ENCODE data around the gene HPS4.

The HPS4 gene

DNA sequence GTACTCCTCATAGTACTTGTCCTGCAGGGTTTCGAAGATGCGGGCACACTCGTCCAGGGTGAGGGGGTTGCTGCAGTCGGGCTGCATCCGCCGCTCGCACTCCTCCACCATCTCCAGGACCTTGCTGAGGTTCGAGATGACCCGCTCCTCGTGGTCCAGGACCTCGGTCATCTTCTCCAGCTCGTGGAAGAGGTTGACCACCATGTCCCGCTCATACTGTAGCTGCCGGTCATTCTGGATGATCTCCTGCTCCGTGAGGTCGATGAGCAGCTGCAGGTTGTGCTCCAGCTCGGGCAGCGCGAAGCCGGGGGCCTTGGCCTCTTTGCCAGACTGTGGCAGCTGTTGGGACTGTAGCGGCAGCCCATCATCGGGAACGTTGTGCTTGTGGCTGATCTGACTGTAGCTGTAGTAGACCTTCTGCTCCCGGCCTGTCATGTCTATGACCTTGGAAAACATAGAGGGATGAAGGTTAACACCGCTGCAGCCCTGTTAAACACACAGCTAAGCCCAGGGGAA is 15.7 kb upstream of the HPS4 start:
- no peak for DNase-seq (ENCODE audit: low read depth in 2 of 2)

DNA sequence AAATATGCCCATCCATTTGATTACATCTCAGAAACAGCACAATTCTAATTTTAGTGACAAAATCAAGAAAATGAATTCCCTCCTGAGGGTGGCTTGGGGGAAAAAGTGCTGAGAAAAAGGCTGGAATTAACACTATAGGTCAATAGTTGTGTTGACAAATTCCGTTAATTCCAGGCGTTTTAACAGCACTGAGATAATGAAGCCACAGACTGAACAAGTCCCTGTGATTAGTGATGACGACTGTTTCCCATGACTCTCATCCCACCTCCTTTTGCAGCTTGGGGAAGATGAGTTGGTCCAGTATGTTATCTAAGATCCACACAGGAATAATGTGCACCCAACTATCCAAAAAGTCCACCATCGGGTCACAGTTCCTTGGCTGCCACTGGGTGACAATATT is 12.9 kb upstream of the HPS4 start:
- no peak for DNase-seq (ENCODE audit: low read depth in 2 of 2)

DNA sequence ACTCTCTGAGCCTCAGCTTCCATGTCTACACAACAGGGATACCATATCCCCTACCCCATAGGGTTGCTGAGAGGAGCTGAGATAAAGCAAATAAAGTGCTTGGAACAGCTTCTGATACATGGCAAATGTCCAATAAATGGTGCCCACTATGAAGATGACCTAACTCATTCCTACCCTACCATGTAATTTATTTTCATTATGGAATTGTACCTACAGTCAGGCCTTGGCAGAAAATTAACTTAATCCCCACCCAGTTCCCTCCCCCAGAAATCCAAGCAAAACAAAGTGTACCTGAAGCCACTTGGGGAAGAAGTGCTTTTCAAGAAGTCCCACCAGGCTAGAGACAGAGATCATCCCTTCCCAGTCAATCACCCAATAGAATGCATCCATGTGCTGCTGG is 10.9 kb upstream of the HPS4 start:
- DNase-seq (ENCODE audit: low read depth in 2 of 2) = no peak

DNA sequence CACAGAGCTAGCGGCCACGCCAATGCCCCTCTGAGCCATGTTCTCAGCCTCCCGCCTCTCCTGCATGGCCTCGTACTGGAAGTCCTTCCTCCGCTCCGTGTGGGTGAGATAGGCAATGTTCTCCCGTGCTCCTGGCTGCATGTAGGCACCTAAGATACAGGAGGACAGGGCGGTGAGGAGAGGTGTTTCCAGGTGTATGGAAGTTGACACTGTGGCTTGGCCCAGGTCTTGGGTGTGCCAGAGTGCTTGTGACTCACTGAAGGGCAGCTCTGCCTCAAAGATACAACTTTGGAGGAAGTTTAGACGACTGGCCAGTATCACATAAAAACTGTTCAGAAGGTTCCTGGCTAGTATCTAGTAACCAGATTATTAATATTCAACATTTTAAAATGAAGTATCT is 8.6 kb upstream of the HPS4 start:
- no peak for DNase-seq (ENCODE audit: low read depth in 2 of 2)

DNA sequence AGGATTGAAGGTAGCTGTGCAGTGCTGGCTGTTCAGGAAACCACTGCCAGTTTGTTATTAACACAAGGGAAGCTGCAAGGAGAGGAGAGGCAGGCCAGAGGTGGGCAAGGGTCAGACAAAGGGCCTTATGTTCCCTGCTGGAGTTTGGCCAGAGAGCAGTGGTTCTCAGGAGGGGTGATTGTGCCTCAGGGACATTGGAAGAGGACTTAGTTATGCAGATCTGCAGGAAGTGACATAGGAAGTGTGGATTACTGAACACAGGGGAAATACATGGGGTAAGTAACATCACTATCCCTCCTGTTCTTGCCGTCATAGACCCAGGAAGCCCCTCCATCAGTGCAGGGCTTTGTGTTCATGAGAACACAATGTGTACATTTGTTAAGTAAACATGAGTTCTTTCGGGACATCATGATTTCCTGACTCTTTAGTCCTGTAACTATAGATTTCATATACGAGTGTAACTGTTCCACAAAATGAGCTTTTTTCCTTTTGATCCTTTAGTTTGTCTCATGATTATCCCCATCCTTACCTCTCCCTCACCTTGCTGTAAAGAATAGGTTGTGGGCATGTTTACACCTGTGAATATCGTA is 6.0 kb upstream of the HPS4 start:
- no peak for DNase-seq (ENCODE audit: low read depth in 2 of 2)

DNA sequence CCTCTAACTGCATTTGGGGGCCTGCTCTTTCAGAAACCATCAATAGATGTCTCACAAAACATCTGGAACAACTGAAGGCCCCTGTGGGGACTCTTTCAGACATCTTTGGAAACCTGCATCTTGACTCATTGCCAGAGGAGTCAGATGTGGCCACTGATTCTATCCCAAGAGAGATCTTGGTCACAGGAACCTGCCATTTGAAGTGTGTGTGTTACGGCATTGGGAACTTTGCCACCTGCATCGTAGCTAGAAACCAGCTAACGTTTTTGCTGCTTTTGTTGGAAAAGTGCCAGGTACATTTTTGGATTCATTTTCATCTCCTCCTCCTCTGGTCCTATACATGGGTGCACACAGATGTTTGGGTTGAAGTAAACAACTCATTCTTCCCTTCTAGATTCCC is 4.4 kb upstream of the HPS4 start:
- DNase-seq (ENCODE audit: low read depth in 2 of 2) = no peak

DNA sequence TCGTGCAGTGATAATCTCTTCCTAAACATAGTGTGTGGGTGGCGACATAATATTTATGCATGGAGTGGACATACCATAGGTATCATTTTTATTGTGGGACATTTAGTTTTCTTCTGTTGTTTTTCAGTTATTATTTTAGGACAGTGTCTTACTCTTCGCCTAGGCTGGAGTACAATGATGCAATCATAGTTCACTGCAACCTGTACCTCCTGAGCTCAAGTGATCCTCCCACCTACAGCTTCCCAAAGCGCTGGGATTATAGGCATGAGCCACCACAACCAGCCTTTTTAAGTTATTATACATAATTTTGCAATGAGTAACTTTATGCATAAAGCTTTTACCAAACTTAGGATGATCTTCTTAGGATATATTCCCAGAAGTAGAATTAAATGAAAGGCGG is 2.8 kb upstream of the HPS4 start:
- DNase-seq (ENCODE audit: low read depth in 2 of 2) = no peak

DNA sequence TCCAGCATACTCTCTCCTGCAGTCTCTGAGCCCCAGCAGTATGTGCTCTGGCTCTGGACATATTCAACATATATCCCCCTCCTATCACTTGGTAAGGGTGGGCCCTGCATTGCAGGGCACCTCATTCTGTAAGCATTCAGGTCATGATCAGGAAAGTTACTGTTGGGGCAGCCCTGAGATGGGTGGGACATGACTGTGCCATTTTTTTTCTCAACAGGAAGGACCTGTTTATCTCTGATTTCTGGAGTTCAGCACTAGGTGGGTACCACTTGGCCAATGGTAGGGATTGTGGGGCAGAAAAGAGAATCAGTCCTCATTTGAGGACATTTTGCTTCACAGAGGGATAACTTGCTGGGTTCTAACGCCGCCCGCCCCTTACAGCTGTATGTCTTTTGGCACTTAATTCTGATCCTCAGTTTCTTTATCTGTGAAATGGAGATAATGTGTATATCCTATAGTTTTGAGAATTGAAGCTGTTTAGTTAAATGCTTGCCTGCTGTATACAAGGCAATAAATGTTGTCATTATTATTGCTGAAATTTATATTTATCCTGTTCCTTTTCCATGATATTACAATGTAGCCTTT is 2.3 kb upstream of the HPS4 start:
- no peak for DNase-seq (ENCODE audit: low read depth in 2 of 2)

DNA sequence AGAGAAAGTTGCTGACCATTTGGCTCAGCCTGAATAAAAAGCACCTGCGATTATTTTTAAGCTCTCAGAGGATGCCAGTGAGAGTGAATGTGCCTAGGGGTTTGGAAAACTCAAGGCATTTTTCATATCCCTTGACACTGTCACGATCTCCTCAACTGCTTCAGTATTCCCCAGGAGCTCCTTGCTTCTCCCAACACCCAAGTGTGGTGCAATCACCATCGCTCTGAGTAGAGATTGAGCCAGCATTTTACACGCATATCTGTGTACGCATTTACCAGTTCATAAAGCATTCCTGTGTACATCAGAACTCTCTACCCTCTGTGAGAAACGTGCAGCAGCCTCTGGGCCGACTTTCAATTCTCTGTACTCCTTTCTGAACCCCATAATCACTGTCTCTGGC is 1.4 kb upstream of the HPS4 start:
- no peak for DNase-seq (ENCODE audit: low read depth in 2 of 2)

DNA sequence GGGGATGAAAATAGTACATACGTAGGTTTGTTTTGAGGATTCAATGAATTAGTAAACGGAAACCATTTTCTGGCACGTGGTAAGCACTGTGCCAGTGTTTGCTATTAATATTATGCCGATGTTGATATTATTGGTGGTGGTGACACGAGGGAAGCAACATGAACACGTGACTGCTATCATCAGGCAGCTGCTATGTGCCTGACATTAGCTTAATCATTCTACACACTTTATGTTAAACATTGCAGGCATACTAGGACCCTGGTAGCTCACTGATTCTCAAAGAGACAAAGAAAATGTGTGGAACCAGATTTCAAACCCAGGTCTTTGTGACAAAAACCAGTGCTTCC is 750 bp upstream of the HPS4 start:
- no peak for DNase-seq (ENCODE audit: low read depth in 2 of 2)

DNA sequence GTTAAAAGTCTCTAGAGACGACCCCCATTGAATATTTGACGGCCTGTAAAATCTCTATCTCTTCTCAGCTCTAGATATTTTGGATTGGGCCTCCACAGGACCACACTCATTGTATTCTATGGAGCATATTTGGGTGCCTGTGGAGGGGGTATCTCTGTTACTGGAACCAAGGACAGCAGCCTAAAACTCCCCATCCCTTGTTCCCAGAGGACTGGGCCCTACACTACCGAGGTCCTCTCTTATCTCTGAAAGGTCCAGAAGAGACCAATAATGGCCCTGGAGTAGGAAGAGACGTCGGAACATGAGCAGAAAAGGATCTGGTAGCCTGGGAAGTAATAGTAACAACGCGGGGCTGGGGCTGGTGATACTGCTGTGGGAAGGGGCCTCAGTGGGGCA is 542 bp downstream of the HPS4 start:
- DNase-seq (ENCODE audit: low read depth in 2 of 2) = no peak

DNA sequence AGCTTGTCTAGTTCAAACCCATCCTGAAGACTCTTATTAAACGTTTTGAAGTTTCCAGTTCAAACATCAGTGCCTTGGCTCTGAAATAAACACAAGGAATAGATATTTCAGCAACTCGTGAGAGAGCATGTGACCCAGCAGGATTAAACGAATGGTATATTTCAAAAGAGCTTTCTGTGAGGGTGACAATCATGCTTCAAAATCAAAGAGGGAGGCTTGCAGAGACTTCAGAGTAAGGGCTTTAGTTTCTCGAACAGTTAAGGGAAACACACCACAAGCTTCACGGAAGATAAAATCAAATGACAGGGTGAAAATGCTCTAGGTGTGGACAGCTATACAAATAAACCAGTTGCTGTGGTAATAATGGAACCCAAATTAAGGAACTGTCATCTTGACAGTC is 1.4 kb downstream of the HPS4 start:
- no peak for DNase-seq (ENCODE audit: low read depth in 2 of 2)

DNA sequence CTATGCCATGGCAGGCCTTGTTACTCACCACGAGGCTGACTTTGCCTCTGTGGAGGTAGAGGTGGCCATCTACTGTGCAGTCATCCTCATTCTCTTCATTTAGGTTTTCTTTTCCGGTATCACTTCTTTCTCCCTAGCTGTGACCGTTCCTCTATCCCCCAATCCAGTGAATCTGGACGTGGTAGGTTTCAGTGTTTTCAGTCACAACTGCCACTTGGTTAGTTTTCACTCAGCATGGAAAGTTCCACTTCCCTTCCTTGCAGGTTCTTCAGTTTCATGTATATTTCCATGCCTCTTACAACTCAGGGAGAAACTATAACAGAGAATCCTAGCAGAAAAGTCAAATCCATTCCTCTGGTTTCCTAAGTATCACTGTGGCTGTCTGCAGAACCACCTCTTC is 1.9 kb downstream of the HPS4 start:
- no peak for DNase-seq (ENCODE audit: low read depth in 2 of 2)

DNA sequence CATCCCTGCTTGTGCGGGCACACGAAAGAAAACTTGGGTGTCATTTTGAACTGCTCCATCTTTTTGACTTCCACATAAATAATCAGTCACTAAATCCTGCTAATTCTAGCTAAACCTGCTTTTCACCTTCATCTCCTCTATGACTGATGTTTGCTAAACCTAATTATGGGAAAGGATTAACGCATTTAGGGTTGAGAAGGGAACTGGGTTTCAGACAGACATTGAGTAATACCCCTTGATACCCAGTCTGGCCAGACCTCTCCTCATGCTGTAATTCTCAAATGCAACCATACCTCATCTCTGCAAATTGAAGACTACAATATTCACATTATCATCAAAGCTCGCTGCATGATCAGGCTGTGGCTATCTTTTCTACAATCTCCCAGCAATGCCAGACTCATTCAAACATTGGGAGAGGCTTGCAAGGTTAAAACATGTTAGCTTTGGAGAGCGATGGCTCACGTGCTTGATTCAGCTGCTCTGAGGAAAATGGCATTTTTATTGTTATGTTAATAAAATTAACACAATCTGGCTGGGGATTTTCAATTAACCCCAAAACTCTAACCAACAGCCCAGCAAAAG is 2.4 kb downstream of the HPS4 start:
- DNase-seq (ENCODE audit: low read depth in 2 of 2) = no peak

DNA sequence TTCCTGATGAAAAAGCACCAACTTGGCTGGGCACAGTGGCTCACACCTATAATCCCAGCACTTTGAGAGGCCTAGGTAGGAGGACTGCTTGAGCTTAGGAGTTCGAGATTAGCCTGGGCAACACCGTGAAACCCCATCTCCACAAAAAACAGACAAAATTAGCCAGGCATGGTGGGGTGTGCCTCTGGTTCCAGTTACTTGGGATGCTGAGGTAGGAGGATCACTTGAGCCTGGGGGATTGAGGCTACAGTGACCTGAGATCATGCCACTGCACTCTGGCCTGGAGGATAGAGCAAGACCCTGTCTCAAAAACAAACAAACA is 3.0 kb downstream of the HPS4 start:
- DNase-seq (ENCODE audit: low read depth in 2 of 2) = no peak

DNA sequence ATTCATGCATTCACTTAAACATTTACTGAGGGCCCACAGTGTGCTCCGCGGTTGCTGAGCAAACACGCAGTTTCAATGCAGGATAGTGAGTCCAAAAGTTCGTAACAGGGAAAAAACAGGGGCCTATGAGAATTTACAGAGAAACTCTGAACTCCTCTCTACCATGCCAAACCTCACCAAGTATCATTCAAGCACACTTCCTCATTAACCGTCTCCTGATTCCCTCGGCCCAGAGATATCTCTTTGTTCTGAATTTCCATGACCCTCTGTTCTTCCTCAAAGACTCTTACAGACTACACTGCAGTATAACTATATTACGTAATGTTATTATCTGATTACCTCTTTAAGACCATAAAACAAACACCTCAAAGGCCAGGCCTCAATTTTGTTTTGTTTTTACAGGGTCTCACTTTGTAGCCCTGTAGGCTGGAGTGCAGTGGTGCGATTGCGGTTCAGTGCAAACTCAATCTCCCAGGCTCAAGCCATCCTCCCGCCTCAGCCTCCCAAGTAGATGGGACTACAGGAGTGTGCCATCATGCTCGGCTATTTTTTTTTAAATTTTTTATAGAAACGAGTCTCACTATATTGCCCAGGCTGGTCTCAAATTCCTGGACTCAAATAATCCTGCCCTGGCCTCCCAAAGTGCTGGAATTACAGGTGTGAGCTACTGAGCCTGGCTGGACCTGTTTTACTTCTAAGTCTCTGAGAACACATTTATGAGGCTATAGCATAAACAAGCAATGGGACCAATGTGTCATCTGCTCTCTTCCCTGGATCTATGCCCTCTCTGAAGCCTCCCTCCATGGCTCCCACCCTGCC is 3.6 kb downstream of the HPS4 start:
- no peak for DNase-seq (ENCODE audit: low read depth in 2 of 2)

DNA sequence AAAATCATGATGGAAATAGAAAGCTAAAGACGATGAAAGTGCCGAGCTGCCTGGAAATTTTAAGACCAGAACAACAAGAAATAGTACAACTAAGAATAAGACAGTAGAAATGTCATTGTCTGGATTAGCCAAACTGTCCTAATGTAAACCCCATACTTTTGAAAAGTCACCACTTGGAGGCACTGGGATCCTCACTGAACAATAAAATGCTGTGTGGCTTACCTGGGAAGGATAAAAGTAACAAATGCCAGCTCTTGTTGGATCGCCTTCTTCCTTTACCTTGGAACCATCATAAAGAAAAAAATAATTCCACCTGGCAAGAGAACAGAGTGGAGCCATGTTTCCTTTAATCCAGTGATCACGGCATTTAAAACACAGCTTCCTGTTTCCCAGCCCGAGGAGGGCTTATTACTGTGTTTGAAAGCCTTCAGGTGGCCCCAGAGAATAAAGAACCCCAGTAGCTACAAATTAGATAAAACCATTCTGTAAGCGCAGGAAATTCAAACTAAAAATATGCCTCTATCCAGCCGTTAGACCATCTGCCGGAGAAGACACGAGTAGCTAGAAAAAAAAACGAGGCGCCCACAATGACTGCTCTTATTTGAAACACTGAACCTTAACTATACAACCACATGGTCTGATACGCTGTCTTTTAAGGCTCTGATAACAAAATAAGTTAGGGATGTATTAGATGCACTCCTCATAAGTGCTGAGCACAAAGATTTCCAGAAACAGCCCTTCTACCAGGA is 4.4 kb downstream of the HPS4 start:
- no peak for DNase-seq (ENCODE audit: low read depth in 2 of 2)

DNA sequence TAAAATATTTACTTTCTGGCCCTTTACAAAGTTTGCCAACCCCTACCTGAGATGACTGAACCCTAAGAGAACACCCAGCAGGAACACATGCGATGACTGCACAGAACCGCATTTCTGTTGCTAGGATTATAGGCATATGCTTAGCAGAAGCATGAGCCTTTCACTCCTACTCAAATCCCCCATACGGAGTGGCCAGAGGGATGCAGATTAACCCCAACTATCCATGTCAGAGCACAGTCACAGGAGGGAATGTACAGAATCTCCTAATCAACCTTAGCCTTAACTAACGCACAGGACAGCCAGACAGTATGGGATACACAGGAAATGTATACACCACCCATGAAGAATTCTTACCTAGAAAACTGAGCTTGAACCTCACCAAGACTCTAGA is 6.2 kb downstream of the HPS4 start:
- DNase-seq (ENCODE audit: low read depth in 2 of 2) = no peak

DNA sequence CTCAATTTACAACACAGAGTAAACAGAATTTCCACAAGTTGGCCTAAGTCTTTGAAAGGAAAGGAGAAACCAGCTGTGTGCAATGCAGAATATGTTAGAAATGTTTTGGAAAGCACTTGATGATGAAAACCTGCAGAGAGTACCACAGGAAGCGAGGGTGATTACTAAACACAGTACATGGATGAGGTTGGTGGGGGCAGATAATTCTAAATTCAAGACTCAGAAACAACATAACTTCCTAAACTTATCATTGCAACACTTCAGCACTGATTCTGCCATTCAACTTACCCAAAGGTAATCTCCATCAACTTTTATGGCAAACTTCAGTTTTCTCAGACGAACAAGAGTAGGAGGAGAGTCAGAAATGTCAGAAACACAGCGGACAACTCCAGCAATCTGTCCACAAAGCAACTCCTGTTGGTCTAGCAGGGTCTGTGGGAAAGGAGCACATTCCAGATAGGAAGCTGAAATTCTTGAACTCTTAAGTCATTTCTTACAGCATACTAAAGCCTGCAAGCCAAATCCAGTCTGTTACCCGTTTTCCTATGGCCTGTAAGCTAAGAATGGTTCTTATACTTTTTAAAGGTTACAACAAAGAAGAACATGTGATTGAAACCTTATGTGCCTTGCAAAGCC is 6.8 kb downstream of the HPS4 start:
- DNase-seq (ENCODE audit: low read depth in 2 of 2) = no peak

DNA sequence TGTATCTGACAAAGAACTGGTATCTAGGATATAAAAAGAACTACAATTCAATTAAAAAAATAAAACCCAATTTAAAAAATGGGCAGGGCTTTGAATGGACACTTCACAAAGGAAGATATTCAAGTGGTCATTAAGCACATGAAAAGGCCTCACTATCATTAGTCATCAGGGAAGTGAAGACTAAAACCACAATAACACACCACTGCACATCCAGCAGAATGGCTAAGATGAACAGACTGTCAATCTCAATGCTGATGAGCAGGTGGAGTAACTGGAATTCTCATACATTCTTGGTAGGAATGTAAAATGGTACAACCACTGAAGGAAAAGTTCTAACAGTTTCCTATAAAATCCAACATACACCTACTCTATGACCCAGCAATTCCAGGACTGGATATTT is 8.9 kb downstream of the HPS4 start:
- DNase-seq (ENCODE audit: low read depth in 2 of 2) = no peak

DNA sequence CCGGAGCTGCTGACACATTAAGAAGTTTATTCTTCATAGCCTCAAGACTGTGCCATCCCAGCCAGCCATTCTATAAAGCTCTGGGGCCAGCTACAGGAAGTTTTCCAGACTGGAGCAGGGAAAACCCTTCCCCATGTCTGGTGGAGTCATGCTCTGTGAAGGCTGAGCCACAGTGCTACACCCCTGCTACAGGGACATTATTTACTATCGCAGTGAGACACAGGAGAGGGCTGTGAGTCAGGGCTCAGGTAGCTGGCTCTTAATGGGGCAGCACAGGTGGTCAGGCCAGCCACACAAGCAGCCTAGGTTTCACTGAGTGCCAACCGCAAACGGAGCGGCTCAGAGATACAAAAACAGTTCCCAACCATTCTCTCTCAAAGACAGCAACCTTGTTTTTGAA is 12.1 kb downstream of the HPS4 start:
- no peak for DNase-seq (ENCODE audit: low read depth in 2 of 2)

DNA sequence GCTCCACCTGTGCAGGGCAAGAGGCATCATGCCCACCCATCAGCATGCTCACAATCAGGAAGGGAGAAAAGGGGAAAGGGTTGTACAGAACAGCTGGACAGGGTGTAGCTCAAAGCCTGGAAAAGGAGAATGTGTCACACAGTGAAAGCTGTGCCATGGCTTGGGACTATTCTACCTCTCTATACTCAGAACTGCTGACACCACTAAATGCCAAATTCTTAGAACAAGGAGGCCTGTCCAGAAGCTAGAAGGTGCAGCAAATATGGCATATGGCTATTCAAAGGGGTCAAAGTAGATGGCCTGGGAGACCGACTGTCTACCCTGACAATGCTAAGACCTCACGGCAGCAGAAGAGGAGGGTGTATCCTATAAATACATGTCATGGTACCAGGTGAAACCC is 12.8 kb downstream of the HPS4 start:
- no peak for DNase-seq (ENCODE audit: low read depth in 2 of 2)
